MCF 10A (cell line): ENCODE measurements around the gene RPS6KA4. TPM values are rescaled to one million over a fixed set of nuclear protein-coding genes. Genes with fewer than 3 reads are reported as not detected.

Experiments used
- BruUV-seq: library from RNA; stranded (reverse); fragments of 400-500 nt; replicated peaks from 2 replicates; lab custom pipeline; 2021; lab: Mats Ljungman, UMichigan
- CTCF ChIA-PET: fragments of 300-600 bp; sonication (Branson Sonifier 250); formaldehyde crosslinking; extraction: SDS; loops from one replicate; lab custom pipeline; 2021; ENCODE audit warnings: antibody characterized with exemption, inconsistent platforms; lab: Yijun Ruan, JAX
- POLR2A ChIA-PET: fragments of 300-600, 350-650 bp; sonication (Branson Sonifier 250); formaldehyde crosslinking; extraction: SDS; loops from one replicate; lab custom pipeline; 2020; ENCODE audit warnings: antibody characterized with exemption, inconsistent platforms; lab: Yijun Ruan, JAX
- DNase-seq: peaks from one replicate; pipeline ENCODE4 v3.0.0-alpha.2; 2018; ENCODE audit not compliant: unreplicated experiment
- H3K27ac Mint-ChIP-seq: one replicate; pipeline ENCODE4 v1.8.0; 2022; ENCODE audit warnings: mild to moderate bottlenecking, low read depth, mixed read lengths; ENCODE audit not compliant: unreplicated experiment
- H3K27me3 Mint-ChIP-seq: one replicate; pipeline ENCODE4 v1.8.0; 2022; ENCODE audit warnings: mixed read lengths; ENCODE audit not compliant: insufficient read depth, unreplicated experiment
- H3K36me3 Mint-ChIP-seq: one replicate; pipeline ENCODE4 v1.8.0; 2022; ENCODE audit warnings: mild to moderate bottlenecking, moderate library complexity, mixed read lengths; ENCODE audit not compliant: insufficient read depth, unreplicated experiment
- H3K4me1 Mint-ChIP-seq: one replicate; pipeline ENCODE4 v1.8.0; 2022; ENCODE audit warnings: mixed read lengths; ENCODE audit not compliant: insufficient read depth, unreplicated experiment
- H3K4me3 Mint-ChIP-seq: one replicate; pipeline ENCODE4 v1.8.0; 2022; ENCODE audit warnings: mild to moderate bottlenecking, moderate library complexity, mixed read lengths; ENCODE audit not compliant: unreplicated experiment
- H3K9me3 Mint-ChIP-seq: one replicate; pipeline ENCODE4 v1.8.0; 2022; ENCODE audit warnings: mixed read lengths; ENCODE audit not compliant: unreplicated experiment
- intact Hi-C: fragments of 100-400 bp; cut with micrococcal nuclease; formaldehyde crosslinking; loops from 2 replicates; pipeline ENCODE4 v1.14.1; 2022
- total RNA-seq: library from RNA; stranded (reverse); gene quantifications from 2 replicates; pipeline ENCODE4 v1.2.3, GENCODE V29; 2022
- TF ChIP-seq, protein P1 (sequence below): fragments of 200-600 bp; IDR thresholded peaks from one replicate; pipeline ENCODE4 v1.8.0; 2022; ENCODE audit warnings: antibody characterized with exemption, mild to moderate bottlenecking; ENCODE audit not compliant: unreplicated experiment

RPS6KA4 gene
- total RNA-seq, 1 experiment from 2014 or later = 42.5 TPM

DNA sequence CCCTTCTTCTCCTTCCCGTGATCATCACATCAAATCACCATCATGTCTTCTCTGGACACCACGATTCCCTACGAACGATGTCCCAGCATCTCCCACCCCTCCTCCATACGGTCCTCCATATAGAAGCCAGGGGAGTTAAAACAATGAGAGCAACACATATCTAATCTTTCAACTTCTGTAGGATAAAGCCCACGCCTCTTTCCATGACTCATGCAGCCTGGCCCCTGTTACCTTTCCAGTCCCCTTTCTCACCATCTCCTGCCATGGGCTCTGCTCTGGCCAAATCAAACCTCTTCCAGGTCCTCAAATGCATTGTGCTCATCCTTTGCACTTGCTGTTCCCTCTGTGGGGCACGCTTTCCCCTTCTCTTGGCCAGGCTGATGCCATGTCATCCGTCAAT lies 23.6 kb downstream of the RPS6KA4 start:
- no peak overlapping the region for H3K27ac Mint-ChIP-seq
- DNase-seq = no peak
- no TSS peak for BruUV-seq
- H3K36me3 Mint-ChIP-seq = no peaks in the 10 kb centered on the region
- TF ChIP-seq, protein P1, sequence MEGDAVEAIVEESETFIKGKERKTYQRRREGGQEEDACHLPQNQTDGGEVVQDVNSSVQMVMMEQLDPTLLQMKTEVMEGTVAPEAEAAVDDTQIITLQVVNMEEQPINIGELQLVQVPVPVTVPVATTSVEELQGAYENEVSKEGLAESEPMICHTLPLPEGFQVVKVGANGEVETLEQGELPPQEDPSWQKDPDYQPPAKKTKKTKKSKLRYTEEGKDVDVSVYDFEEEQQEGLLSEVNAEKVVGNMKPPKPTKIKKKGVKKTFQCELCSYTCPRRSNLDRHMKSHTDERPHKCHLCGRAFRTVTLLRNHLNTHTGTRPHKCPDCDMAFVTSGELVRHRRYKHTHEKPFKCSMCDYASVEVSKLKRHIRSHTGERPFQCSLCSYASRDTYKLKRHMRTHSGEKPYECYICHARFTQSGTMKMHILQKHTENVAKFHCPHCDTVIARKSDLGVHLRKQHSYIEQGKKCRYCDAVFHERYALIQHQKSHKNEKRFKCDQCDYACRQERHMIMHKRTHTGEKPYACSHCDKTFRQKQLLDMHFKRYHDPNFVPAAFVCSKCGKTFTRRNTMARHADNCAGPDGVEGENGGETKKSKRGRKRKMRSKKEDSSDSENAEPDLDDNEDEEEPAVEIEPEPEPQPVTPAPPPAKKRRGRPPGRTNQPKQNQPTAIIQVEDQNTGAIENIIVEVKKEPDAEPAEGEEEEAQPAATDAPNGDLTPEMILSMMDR = no peak
- CTCF ChIA-PET = no interaction called here
- peaks cover 11% of the 10 kb centered on the region for H3K4me1 Mint-ChIP-seq
- H3K27me3 Mint-ChIP-seq = peaks cover 20% of the 10 kb centered on the region
- POLR2A ChIA-PET = no interaction called here
- intact Hi-C loops = no loop called here
- no peaks in the 10 kb centered on the region for H3K9me3 Mint-ChIP-seq
- H3K4me3 Mint-ChIP-seq = no peak overlapping the region

DNA sequence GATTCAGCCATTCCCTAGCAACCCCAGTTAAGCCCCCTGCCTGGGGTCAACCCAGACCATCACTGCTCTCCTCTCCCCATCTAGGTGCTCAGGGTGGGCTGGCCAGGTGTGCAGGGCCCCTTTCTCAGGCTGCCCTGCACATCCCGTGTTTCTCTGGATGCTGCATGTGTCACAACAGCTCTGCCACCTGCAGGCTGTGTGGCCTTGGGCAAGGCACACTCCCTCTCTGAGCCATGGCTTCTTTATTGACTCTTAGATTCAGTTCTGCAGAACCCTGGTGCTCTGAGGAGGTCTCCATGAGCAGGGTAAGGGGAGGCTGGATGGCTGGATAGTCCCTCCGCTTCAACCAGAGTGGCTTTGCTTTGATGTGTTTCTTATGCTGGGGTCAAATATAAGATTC lies 24.6 kb downstream of the RPS6KA4 start:
- Mint-ChIP-seq H3K4me3 (no peak overlapping the region), H3K9me3 (no peaks in the 10 kb centered on the region), H3K27ac (no peak overlapping the region), H3K27me3 (peaks cover 27% of the 10 kb centered on the region), H3K4me1 (peaks cover 11% of the 10 kb centered on the region), H3K36me3 (no peaks in the 10 kb centered on the region)
- intact Hi-C loops = no loop called here
- CTCF ChIA-PET = interaction anchor here (0.6 kb wide), 1 partner anchor 22 kb away, joined by 3 read pairs; no protein-coding TSS in a partner anchor
- POLR2A ChIA-PET = no interaction called here
- no peak for DNase-seq
- no TSS peak for BruUV-seq
- TF ChIP-seq, protein P1 = no peak

DNA sequence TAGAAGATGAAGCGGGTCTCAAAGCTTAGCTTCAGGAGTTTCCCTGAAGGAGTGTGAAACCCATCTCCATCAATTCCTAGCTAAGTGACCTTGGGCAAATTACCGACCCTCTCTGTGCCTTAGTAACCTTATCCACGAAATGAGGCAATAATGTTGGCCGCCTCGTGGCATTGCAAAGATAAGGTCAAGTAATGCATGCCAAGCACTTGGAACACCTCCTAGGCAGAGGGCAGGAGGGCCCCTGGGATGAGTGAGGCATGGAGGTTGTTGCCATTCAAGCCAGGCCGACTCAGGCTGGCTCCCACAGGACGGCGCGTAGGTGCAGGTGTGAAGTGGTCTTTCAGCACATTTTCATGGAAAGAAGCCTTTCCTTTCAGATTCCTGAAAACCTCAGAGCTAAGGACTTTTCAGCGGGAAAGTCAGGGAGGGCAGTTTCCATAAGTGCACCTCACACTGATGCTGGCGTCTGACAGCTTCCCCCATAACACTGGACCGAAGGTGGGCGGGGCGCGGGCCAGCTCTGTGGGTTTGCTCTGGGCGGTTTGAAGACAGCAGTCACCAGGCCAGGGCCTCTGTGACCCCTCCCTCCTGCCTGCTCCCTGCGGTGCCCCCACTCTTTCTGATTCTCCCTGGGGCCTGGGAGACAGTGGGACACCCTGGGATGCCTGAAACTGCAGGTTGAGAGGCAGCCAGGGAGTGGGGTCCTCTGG lies 25.2 kb downstream of the RPS6KA4 start:
- no peak for DNase-seq

More for the DNA sequence above, 25.2 kb downstream of the RPS6KA4 start:
- Mint-ChIP-seq H3K27me3 (peaks cover 33% of the 10 kb centered on the region), H3K4me1 (peaks cover 11% of the 10 kb centered on the region), H3K4me3 (no peak overlapping the region), H3K9me3 (no peaks in the 10 kb centered on the region), H3K27ac (no peak overlapping the region), H3K36me3 (no peaks in the 10 kb centered on the region)
- intact Hi-C loops = no loop called here
- ChIA-PET POLR2A (no interaction called here), CTCF (interaction anchor here (0.6 kb wide), 1 partner anchor 21 kb away, joined by 3 read pairs; no protein-coding TSS in a partner anchor)
- BruUV-seq = no TSS peak
- TF ChIP-seq, protein P1 = no peak
